SK-N-SH treated with all-trans-retinoic acid at 6 μM for 48 hours (cell line): Measurements from ENCODE around the gene WIPF2.

Source experiments
- ARNTL ChIP-seq: fragments of 450-650 bp; formaldehyde crosslinking; IDR thresholded peaks from 2 replicates; pipeline ENCODE4 v1.5.0; 2020; ENCODE audit warnings: low read depth, mild to moderate bottlenecking, moderate library complexity, borderline replicate concordance
- CREB5 ChIP-seq: fragments of 250-450 bp; sonication (Bioruptor Pico); IDR thresholded peaks from 2 replicates; pipeline ENCODE4 v1.5.1; 2020; ENCODE audit warnings: low read depth, mild to moderate bottlenecking, moderate library complexity
- CSRNP3 ChIP-seq: fragments of 250-450 bp; sonication (Bioruptor Pico); IDR thresholded peaks from 2 replicates; pipeline ENCODE4 v1.5.1; 2021; ENCODE audit warnings: mild to moderate bottlenecking, moderate library complexity
- ISL1 ChIP-seq: fragments of 250-450 bp; sonication (Bioruptor Pico); IDR thresholded peaks from 2 replicates; pipeline ENCODE4 v2.1.2; 2022; ENCODE audit warnings: mild to moderate bottlenecking, moderate library complexity
- OSR1 ChIP-seq: fragments of 250-450 bp; sonication (Bioruptor Pico); IDR thresholded peaks from 2 replicates; pipeline ENCODE4 v1.8.0; 2022; ENCODE audit warnings: moderate library complexity, mild to moderate bottlenecking, inconsistent platforms
- PATZ1 ChIP-seq: fragments of 250-450 bp; sonication (Bioruptor Pico); IDR thresholded peaks from 2 replicates; pipeline ENCODE4 v1.8.0; 2020; ENCODE audit warnings: mild to moderate bottlenecking, moderate library complexity, borderline replicate concordance
- RARB ChIP-seq: fragments of 250-450 bp; sonication (Bioruptor Pico); IDR thresholded peaks from 2 replicates; pipeline ENCODE4 v1.8.0; 2021; ENCODE audit warnings: mild to moderate bottlenecking, moderate library complexity
- SNAI2 ChIP-seq: fragments of 250-450 bp; sonication (Bioruptor Pico); IDR thresholded peaks from 2 replicates; pipeline ENCODE4 v1.5.0; 2020; ENCODE audit warnings: mild to moderate bottlenecking, moderate library complexity
- TOX ChIP-seq: fragments of 250-450 bp; sonication (Bioruptor Pico); IDR thresholded peaks from 2 replicates; pipeline ENCODE4 v1.8.0; 2021; ENCODE audit warnings: mild to moderate bottlenecking, moderate library complexity, borderline replicate concordance
- ZC3H10 ChIP-seq: fragments of 250-450 bp; sonication (Bioruptor Pico); IDR thresholded peaks from 2 replicates; pipeline ENCODE4 v1.5.1; 2021; ENCODE audit warnings: mild to moderate bottlenecking, moderate library complexity
- ZFP3 ChIP-seq: fragments of 250-450 bp; sonication (Bioruptor Pico); IDR thresholded peaks from 2 replicates; pipeline ENCODE4 v1.5.0; 2020; ENCODE audit warnings: mild to moderate bottlenecking, moderate library complexity
- ZFP30 ChIP-seq: fragments of 450-650 bp; formaldehyde crosslinking; IDR thresholded peaks from 2 replicates; pipeline ENCODE4 v1.5.0; 2022; ENCODE audit warnings: mild to moderate bottlenecking, moderate library complexity

- TF ChIP-seq ISL1 (CRISPR knock-in tag) (no peak), CREB5 (CRISPR knock-in tag) (no peak), ZC3H10 (CRISPR knock-in tag) (no peak), PATZ1 (CRISPR knock-in tag) (no peak), OSR1 (CRISPR knock-in tag) (no peak), ZFP30 (CRISPR knock-in tag) (no peak), SNAI2 (no peak), ZFP3 (no peak), CSRNP3 (CRISPR knock-in tag) (no peak), RARB (CRISPR knock-in tag) (no peak), ARNTL (CRISPR knock-in tag) (no peak), TOX (CRISPR knock-in tag) (no peak)
These were observed 67.4 kb downstream of the WIPF2 start for GRCh38 chr17:40286473-40286872.
